HG03108 (cell line): ENCODE results near the gene CTPS1.
A peak's percentile ranks its signal among the peaks of the same experiment; 100 is the strongest.

ENCODE experiments used
- ATAC-seq: cut with Tn5 transposase; IDR thresholded peaks from one replicate; pipeline ENCODE4 v1.9.1; 2021; ENCODE audit warnings: moderate library complexity; ENCODE audit not compliant: unreplicated experiment

The CTPS1 gene

GRCh38 chr1:40979241-40980067 lies at the start of gene CTPS1:
Gene CTPS1 (plus strand): TSS chr1:40979696. CDS start chr1:40983291, 3,595 bp downstream.
- ATAC-seq = peak; percentile 83

GRCh38 chr1:40930174-40930964 lies 49.1 kb upstream of the CTPS1 start:
- ATAC-seq = no peak

- ATAC-seq = no peak
Measured at GRCh38 chr1:40931601-40932000, 47.9 kb upstream of the CTPS1 start.

GRCh38 chr1:40932006-40932405 lies 47.5 kb upstream of the CTPS1 start:
- ATAC-seq = no peak

GRCh38 chr1:40936931-40937339 lies 42.6 kb upstream of the CTPS1 start:
- no peak for ATAC-seq

- no peak for ATAC-seq
Measured at GRCh38 chr1:40938393-40938792, 41.1 kb upstream of the CTPS1 start.

GRCh38 chr1:40939320-40940059 lies 40.0 kb upstream of the CTPS1 start:
- no peak for ATAC-seq

- ATAC-seq = no peak
Measured at GRCh38 chr1:40944326-40944725, 35.2 kb upstream of the CTPS1 start.

GRCh38 chr1:40944841-40945430 lies 34.6 kb upstream of the CTPS1 start:
- no peak for ATAC-seq

GRCh38 chr1:40945491-40945973 lies 34.0 kb upstream of the CTPS1 start:
- no peak for ATAC-seq

GRCh38 chr1:40948741-40949443 lies 30.6 kb upstream of the CTPS1 start:
- no peak for ATAC-seq

- no peak for ATAC-seq
Measured at GRCh38 chr1:40949563-40949962, 29.9 kb upstream of the CTPS1 start.

GRCh38 chr1:40951943-40952743 lies 27.4 kb upstream of the CTPS1 start:
- no peak for ATAC-seq

- ATAC-seq = no peak
Measured at GRCh38 chr1:40952744-40953315, 26.7 kb upstream of the CTPS1 start.

GRCh38 chr1:40954626-40955025 lies 24.9 kb upstream of the CTPS1 start:
- no peak for ATAC-seq

- no peak for ATAC-seq
Measured at GRCh38 chr1:40955266-40955665, 24.2 kb upstream of the CTPS1 start.

- ATAC-seq = no peak
Measured at GRCh38 chr1:40956407-40956806, 23.1 kb upstream of the CTPS1 start.

GRCh38 chr1:40958210-40958609 lies 21.3 kb upstream of the CTPS1 start:
- no peak for ATAC-seq

- ATAC-seq = no peak
Measured at GRCh38 chr1:40965531-40965930, 14.0 kb upstream of the CTPS1 start.
